Effector memory CD8-positive, alpha-beta T cell (primary cell): ENCODE measurements around the gene SLITRK5.
A peak's percentile ranks its signal among the peaks of the same experiment; 100 is the strongest.

Experiments used
- ATAC-seq: fragments of 150-1000 bp; cut with Tn5 transposase; replicated peaks from 2 replicates; pipeline ENCODE4 v1.10.0; 2021; ENCODE audit warnings: mild to moderate bottlenecking, moderate library complexity
- DNase-seq, 3 experiments: peaks; one replicate each; pipeline ENCODE4 v3.0.0; 2021
- H3K27ac Mint-ChIP-seq, 2 donors: one replicate each; pipeline ENCODE4 v1.8.0; 2022; ENCODE audit warnings: mild to moderate bottlenecking in 2 of 2, mixed read lengths in 2 of 2, moderate library complexity in 2 of 2
- H3K27me3 Mint-ChIP-seq, 2 donors: one replicate each; pipeline ENCODE4 v1.8.0; 2022; ENCODE audit warnings: mixed read lengths in 2 of 2
- H3K36me3 Mint-ChIP-seq: one replicate; pipeline ENCODE4 v1.8.0; 2022; ENCODE audit warnings: mild to moderate bottlenecking, moderate library complexity, mixed read lengths; ENCODE audit not compliant: insufficient read depth
- H3K4me1 Mint-ChIP-seq, 2 donors: one replicate each; pipeline ENCODE4 v1.8.0; 2022; ENCODE audit warnings: low read depth in 2 of 2, mixed read lengths in 2 of 2
- H3K4me3 Mint-ChIP-seq, 2 donors: one replicate each; pipeline ENCODE4 v1.8.0; 2022; ENCODE audit warnings: mild to moderate bottlenecking in 2 of 2, mixed read lengths in 2 of 2, moderate library complexity in 2 of 2
- H3K9me3 Mint-ChIP-seq, 2 donors: one replicate each; pipeline ENCODE4 v1.8.0; 2022; ENCODE audit warnings: mixed read lengths in 2 of 2
- total RNA-seq, 9 experiments: gene quantifications; one replicate each; lab custom pipeline; 2026; lab: John Stamatoyannopoulos, UW

Gene SLITRK5
- 0 to 1.3 (median 0) reads per million in 9 experiments for total RNA-seq

- peak; percentile 88 for ATAC-seq
- Mint-ChIP-seq H3K27ac (peak within 1 kb of the TSS in 1 of 2 donors; percentile 76), H3K9me3 (no peaks in the 10 kb centered on the region)
Measured at GRCh38 chr13:87671031-87671752, at the start of gene SLITRK5. Gene SLITRK5, plus strand, starts transcription at chr13:87671371. Its CDS starts 4,018 bp downstream, at chr13:87675389.

GRCh38 chr13:87622971-87623370, 48.2 kb upstream of the SLITRK5 start:
- Mint-ChIP-seq H3K4me3 (no peak overlapping the region), H3K27me3 (no peaks in the 10 kb centered on the region), H3K36me3 (no peaks in the 10 kb centered on the region)

More at GRCh38 chr13:87671031-87671752, at the start of gene SLITRK5:
- Mint-ChIP-seq H3K27me3 (peaks cover 10 to 37% of the 10 kb centered on the region in 2 donors), H3K4me1 (peaks cover 0 to 9% of the 10 kb centered on the region in 2 donors), H3K4me3 (peak within 1 kb of the TSS; percentile 70 to 88), H3K36me3 (no peaks in the 10 kb centered on the region)
- DNase-seq: peak in 2 of 3 experiments; percentile 46 to 51

GRCh38 chr13:87656306-87656705, 14.9 kb upstream of the SLITRK5 start:
- no peak for ATAC-seq
- H3K27ac Mint-ChIP-seq: no peak overlapping the region
- no peaks in the 10 kb centered on the region for H3K36me3 Mint-ChIP-seq
- H3K4me3 Mint-ChIP-seq: no peak overlapping the region
- no peak for DNase-seq
- H3K27me3 Mint-ChIP-seq: no peaks in the 10 kb centered on the region
- H3K9me3 Mint-ChIP-seq: peaks cover 0 to 2% of the 10 kb centered on the region in 2 donors
- no peaks in the 10 kb centered on the region for H3K4me1 Mint-ChIP-seq

More at GRCh38 chr13:87622971-87623370, 48.2 kb upstream of the SLITRK5 start:
- no peaks in the 10 kb centered on the region for H3K4me1 Mint-ChIP-seq
- DNase-seq (no peak), ATAC-seq (no peak)
- H3K9me3 Mint-ChIP-seq: peaks cover 0 to 2% of the 10 kb centered on the region in 2 donors
- H3K27ac Mint-ChIP-seq: no peak overlapping the region

- no peaks in the 10 kb centered on the region for H3K27me3 Mint-ChIP-seq
- no peak for DNase-seq
Measured at GRCh38 chr13:87661471-87661870, 9.7 kb upstream of the SLITRK5 start.

GRCh38 chr13:87666831-87667230, 4.3 kb upstream of the SLITRK5 start:
- Mint-ChIP-seq H3K4me1 (peaks cover 0 to 7% of the 10 kb centered on the region in 2 donors), H3K36me3 (no peaks in the 10 kb centered on the region), H3K27ac (no peak overlapping the region), H3K27me3 (peaks cover 0 to 8% of the 10 kb centered on the region in 2 donors), H3K9me3 (no peaks in the 10 kb centered on the region), H3K4me3 (no peak overlapping the region)
- DNase-seq (no peak), ATAC-seq (no peak)

More at GRCh38 chr13:87661471-87661870, 9.7 kb upstream of the SLITRK5 start:
- Mint-ChIP-seq H3K36me3 (no peaks in the 10 kb centered on the region), H3K4me1 (no peaks in the 10 kb centered on the region), H3K4me3 (no peak overlapping the region), H3K9me3 (peaks cover 0 to 2% of the 10 kb centered on the region in 2 donors), H3K27ac (no peak overlapping the region)
- ATAC-seq: no peak

GRCh38 chr13:87667686-87668085, 3.5 kb upstream of the SLITRK5 start:
- Mint-ChIP-seq H3K4me3 (no peak overlapping the region), H3K36me3 (no peaks in the 10 kb centered on the region), H3K27ac (no peak overlapping the region), H3K4me1 (peaks cover 0 to 9% of the 10 kb centered on the region in 2 donors), H3K27me3 (peaks cover 0 to 15% of the 10 kb centered on the region in 2 donors), H3K9me3 (no peaks in the 10 kb centered on the region)
- ATAC-seq (no peak), DNase-seq (no peak)

GRCh38 chr13:87669379-87669978, 1.7 kb upstream of the SLITRK5 start:
- Mint-ChIP-seq H3K36me3 (no peaks in the 10 kb centered on the region), H3K27me3 (peaks cover 10 to 33% of the 10 kb centered on the region in 2 donors), H3K9me3 (no peaks in the 10 kb centered on the region), H3K27ac (no peak overlapping the region), H3K4me3 (no peak overlapping the region), H3K4me1 (peaks cover 0 to 9% of the 10 kb centered on the region in 2 donors)
- DNase-seq (no peak), ATAC-seq (no peak)

- peaks cover 10 to 44% of the 10 kb centered on the region in 2 donors for H3K27me3 Mint-ChIP-seq
- peak; percentile 2 for ATAC-seq
- peak overlapping the region in 1 of 2 donors; percentile 76 for H3K27ac Mint-ChIP-seq
- DNase-seq: no peak
- H3K4me1 Mint-ChIP-seq: peaks cover 0 to 9% of the 10 kb centered on the region in 2 donors
- H3K9me3 Mint-ChIP-seq: no peaks in the 10 kb centered on the region
- peak overlapping the region; percentile 70 to 88 for H3K4me3 Mint-ChIP-seq
- peaks cover 3% of the 10 kb centered on the region for H3K36me3 Mint-ChIP-seq
Measured at GRCh38 chr13:87671753-87672605, 808 bp downstream of the SLITRK5 start.

GRCh38 chr13:87674247-87674738, 3.1 kb downstream of the SLITRK5 start:
- DNase-seq (no peak), ATAC-seq (no peak)
- Mint-ChIP-seq H3K27ac (no peak overlapping the region), H3K4me3 (peak overlapping the region in 1 of 2 donors; percentile 66), H3K27me3 (peaks cover 10 to 58% of the 10 kb centered on the region in 2 donors), H3K9me3 (no peaks in the 10 kb centered on the region), H3K36me3 (peaks cover 3% of the 10 kb centered on the region), H3K4me1 (peaks cover 0 to 18% of the 10 kb centered on the region in 2 donors)

GRCh38 chr13:87675851-87676250, 4.7 kb downstream of the SLITRK5 start:
- Mint-ChIP-seq H3K9me3 (no peaks in the 10 kb centered on the region), H3K27me3 (peaks cover 10 to 58% of the 10 kb centered on the region in 2 donors), H3K36me3 (peaks cover 3% of the 10 kb centered on the region), H3K27ac (no peak overlapping the region), H3K4me3 (no peak overlapping the region), H3K4me1 (peaks cover 0 to 18% of the 10 kb centered on the region in 2 donors)
- DNase-seq: no peak
- ATAC-seq: no peak

GRCh38 chr13:87676254-87677042, 5.3 kb downstream of the SLITRK5 start:
- ATAC-seq: no peak
- H3K4me1 Mint-ChIP-seq: peaks cover 0 to 13% of the 10 kb centered on the region in 2 donors
- peak overlapping the region in 1 of 2 donors; percentile 86 for H3K4me3 Mint-ChIP-seq
- H3K27ac Mint-ChIP-seq: no peak overlapping the region
- H3K36me3 Mint-ChIP-seq: peaks cover 3% of the 10 kb centered on the region
- DNase-seq: no peak
- H3K27me3 Mint-ChIP-seq: peaks cover 10 to 53% of the 10 kb centered on the region in 2 donors
- H3K9me3 Mint-ChIP-seq: no peaks in the 10 kb centered on the region

- Mint-ChIP-seq H3K27me3 (peaks cover 10 to 48% of the 10 kb centered on the region in 2 donors), H3K27ac (no peak overlapping the region), H3K9me3 (no peaks in the 10 kb centered on the region), H3K4me1 (peaks cover 0 to 11% of the 10 kb centered on the region in 2 donors), H3K36me3 (peaks cover 3% of the 10 kb centered on the region), H3K4me3 (peak overlapping the region; percentile 61 to 86)
- no peak for DNase-seq
- no peak for ATAC-seq
Measured at GRCh38 chr13:87677043-87677495, 5.9 kb downstream of the SLITRK5 start.
